ENCODE results near the gene RAB28. TPM values are rescaled to one million over a fixed set of nuclear protein-coding genes. Genes with fewer than 3 reads are reported as not detected.

The RAB28 gene
- 15.7 and 24.4 TPM in 2 replicates for total RNA-seq

GRCh38 chr4:13484122-13484748 lies at the start of gene RAB28:
Gene RAB28, minus strand, starts transcription at chr4:13484340.

Other genes with a start within 250 kb of the RAB28 start
- gene NKX3-2, start 60.2 kb upstream of the RAB28 start, total RNA-seq = not detected in 2 replicates
- gene BOD1L1, start 143.4 kb upstream of the RAB28 start, total RNA-seq = 15.5 and 15.7 TPM in 2 replicates